Esophagus squamous epithelium (tissue), 4 donors: ENCODE results near the gene ZSCAN26.

Experiments used
- POLR2A ChIP-seq, 4 donors: fragments of 450-650 bp; IDR thresholded peaks; one replicate each; pipeline ENCODE4 v1.6.1; 2017; ENCODE audit warnings: antibody characterized with exemption in 4 of 4, mild to moderate bottlenecking in 4 of 4, moderate library complexity in 3 of 4
- TF ChIP-seq, protein P1 (sequence below), 6 experiments: fragments of 450-650 bp in 4 of 6; fragments of 200-600 bp in 2 of 6; sonication (generic) in 2 of 6; IDR thresholded peaks; one replicate each; pipeline ENCODE4 v1.5.1; 2016 to 2019; ENCODE audit warnings: antibody characterized with exemption in 6 of 6, mild to moderate bottlenecking in 4 of 6, moderate library complexity in 4 of 6

DNA sequence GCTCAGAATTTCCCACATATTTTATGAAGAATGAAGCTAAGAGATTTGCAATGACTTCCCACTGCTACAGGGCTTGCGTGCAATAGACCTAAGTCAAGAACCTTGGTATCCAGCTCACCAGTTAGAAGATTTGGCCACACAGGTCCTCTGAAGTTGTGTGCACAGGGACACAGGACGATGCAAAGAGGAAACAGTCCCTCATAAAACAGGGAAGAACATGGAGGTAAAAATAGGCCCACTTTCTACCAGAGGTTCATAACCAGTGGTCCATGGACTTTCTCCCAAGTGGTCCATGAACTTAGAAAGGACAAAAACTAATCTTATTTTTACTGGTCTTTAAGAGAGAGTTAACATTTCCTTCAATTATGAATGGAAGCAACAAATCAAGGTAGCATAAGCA lies 16.2 kb upstream of the ZSCAN26 start:
- TF ChIP-seq, protein P1, sequence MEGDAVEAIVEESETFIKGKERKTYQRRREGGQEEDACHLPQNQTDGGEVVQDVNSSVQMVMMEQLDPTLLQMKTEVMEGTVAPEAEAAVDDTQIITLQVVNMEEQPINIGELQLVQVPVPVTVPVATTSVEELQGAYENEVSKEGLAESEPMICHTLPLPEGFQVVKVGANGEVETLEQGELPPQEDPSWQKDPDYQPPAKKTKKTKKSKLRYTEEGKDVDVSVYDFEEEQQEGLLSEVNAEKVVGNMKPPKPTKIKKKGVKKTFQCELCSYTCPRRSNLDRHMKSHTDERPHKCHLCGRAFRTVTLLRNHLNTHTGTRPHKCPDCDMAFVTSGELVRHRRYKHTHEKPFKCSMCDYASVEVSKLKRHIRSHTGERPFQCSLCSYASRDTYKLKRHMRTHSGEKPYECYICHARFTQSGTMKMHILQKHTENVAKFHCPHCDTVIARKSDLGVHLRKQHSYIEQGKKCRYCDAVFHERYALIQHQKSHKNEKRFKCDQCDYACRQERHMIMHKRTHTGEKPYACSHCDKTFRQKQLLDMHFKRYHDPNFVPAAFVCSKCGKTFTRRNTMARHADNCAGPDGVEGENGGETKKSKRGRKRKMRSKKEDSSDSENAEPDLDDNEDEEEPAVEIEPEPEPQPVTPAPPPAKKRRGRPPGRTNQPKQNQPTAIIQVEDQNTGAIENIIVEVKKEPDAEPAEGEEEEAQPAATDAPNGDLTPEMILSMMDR (IDR thresholded peaks at IDR 0.05), result no peak
- TF ChIP-seq POLR2A (IDR thresholded peaks at IDR 0.05), result no peak
